Measurements from ENCODE around the gene ASB15.

ASB15 gene

DNA sequence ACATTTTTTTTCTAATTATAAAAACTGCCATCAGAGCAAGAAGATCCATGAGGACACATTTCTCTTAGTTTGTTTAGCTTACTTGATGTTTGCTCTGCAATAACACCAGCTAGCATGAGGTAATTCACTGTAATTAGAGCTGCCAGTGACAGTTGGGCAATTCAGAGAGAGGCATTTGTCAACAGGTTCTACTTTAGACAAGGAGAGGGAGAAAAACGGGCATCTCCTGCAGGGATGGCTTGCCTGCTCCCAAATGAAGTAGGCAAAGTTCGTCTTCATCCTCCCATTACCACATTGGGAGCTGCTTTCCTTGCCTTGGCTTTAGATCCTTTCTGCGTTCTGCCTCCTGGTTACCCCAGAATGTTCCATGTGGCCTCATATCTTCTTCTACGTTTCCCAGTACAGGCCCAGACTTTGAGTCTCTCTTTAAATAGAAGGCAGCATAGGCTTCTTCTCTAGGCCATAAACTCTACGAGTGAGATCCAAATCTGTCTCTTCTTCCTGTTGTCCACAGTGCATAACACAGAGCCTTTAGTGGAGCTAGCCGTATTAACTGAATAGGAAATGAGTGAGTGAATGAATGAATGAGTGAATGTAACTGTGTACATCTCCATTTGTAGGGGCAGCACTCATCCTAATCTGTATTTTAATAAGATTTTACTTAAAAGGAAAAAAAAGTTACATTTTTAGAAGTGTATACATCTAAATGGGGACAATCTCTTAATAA is 21.2 kb downstream of the ASB15 start:
- H3K4me3 ChIP-seq (ENCODE audit: low read depth, low read length), result no peak overlapping the region
- H3K27me3 ChIP-seq (ENCODE audit: insufficient read depth, low read depth, severe bottlenecking), result no peaks in the 10 kb centered on the region
- H3K9me3 ChIP-seq (ENCODE audit: severe bottlenecking), result no peaks in the 10 kb centered on the region
- TF ChIP-seq, protein P1, sequence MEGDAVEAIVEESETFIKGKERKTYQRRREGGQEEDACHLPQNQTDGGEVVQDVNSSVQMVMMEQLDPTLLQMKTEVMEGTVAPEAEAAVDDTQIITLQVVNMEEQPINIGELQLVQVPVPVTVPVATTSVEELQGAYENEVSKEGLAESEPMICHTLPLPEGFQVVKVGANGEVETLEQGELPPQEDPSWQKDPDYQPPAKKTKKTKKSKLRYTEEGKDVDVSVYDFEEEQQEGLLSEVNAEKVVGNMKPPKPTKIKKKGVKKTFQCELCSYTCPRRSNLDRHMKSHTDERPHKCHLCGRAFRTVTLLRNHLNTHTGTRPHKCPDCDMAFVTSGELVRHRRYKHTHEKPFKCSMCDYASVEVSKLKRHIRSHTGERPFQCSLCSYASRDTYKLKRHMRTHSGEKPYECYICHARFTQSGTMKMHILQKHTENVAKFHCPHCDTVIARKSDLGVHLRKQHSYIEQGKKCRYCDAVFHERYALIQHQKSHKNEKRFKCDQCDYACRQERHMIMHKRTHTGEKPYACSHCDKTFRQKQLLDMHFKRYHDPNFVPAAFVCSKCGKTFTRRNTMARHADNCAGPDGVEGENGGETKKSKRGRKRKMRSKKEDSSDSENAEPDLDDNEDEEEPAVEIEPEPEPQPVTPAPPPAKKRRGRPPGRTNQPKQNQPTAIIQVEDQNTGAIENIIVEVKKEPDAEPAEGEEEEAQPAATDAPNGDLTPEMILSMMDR (IDR thresholded peaks at IDR 0.05; ENCODE audit: low read depth, low read length), result no peak
- H3K36me3 ChIP-seq, result no peaks in the 10 kb centered on the region
- DNase-seq, result no peak
- H3K27ac ChIP-seq, result no peak overlapping the region

- DNase-seq, result peak; percentile 15
- H3K4me3 ChIP-seq (ENCODE audit: low read depth, low read length), result no peak overlapping the region
- no peaks in the 10 kb centered on the region for H3K9me3 ChIP-seq (ENCODE audit: severe bottlenecking)
- TF ChIP-seq, protein P1 (IDR thresholded peaks at IDR 0.05; ENCODE audit: low read depth, low read length), result peak; percentile 35; the same call in 1 of the 2 replicates
- H3K27me3 ChIP-seq (ENCODE audit: insufficient read depth, low read depth, severe bottlenecking), result no peaks in the 10 kb centered on the region
- H3K27ac ChIP-seq, result no peak overlapping the region
- no peaks in the 10 kb centered on the region for H3K36me3 ChIP-seq
Observed at GRCh38 chr7:123624527-123625183, 23.0 kb downstream of the ASB15 start.

GRCh38 chr7:123625254-123625653 is 23.6 kb downstream of the ASB15 start:
- H3K4me3 ChIP-seq (ENCODE audit: low read depth, low read length), result no peak overlapping the region
- no peaks in the 10 kb centered on the region for H3K36me3 ChIP-seq
- H3K27ac ChIP-seq, result no peak overlapping the region
- no peaks in the 10 kb centered on the region for H3K9me3 ChIP-seq (ENCODE audit: severe bottlenecking)
- no peak for DNase-seq
- no peaks in the 10 kb centered on the region for H3K27me3 ChIP-seq (ENCODE audit: insufficient read depth, low read depth, severe bottlenecking)
- TF ChIP-seq, protein P1 (IDR thresholded peaks at IDR 0.05; ENCODE audit: low read depth, low read length), result no peak

DNA sequence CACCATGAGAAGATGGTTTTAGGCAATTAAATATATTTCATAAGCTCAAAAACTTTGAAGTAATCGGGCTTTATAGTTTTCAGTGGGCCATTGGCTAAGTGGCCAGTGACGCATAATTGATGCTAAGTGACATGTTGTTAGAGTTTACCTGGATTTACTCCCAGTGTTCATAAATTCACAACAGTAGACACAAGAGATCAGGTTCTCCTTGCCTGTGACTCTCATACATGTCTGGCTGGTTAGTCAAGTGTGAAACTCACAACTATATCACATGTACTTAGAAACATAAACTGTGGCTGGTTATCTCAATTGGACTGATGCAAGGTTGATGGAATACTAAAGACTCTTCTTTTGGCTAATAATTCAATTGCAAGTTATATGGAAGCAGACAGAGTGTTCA is 26.2 kb downstream of the ASB15 start:
- no peaks in the 10 kb centered on the region for H3K36me3 ChIP-seq
- no peak overlapping the region for H3K4me3 ChIP-seq (ENCODE audit: low read depth, low read length)
- H3K27ac ChIP-seq, result no peak overlapping the region
- H3K9me3 ChIP-seq (ENCODE audit: severe bottlenecking), result no peaks in the 10 kb centered on the region
- DNase-seq, result no peak
- H3K27me3 ChIP-seq (ENCODE audit: insufficient read depth, low read depth, severe bottlenecking), result no peaks in the 10 kb centered on the region
- TF ChIP-seq, protein P1 (IDR thresholded peaks at IDR 0.05; ENCODE audit: low read depth, low read length), result no peak

- Histone ChIP-seq H3K27ac (no peak overlapping the region), H3K36me3 (no peaks in the 10 kb centered on the region), H3K4me3 (ENCODE audit: low read depth, low read length) (no peak overlapping the region), H3K9me3 (ENCODE audit: severe bottlenecking) (no peaks in the 10 kb centered on the region), H3K27me3 (ENCODE audit: insufficient read depth, low read depth, severe bottlenecking) (no peaks in the 10 kb centered on the region)
- DNase-seq, result no peak
- TF ChIP-seq, protein P1 (IDR thresholded peaks at IDR 0.05; ENCODE audit: low read depth, low read length), result no peak
Observed at GRCh38 chr7:123628829-123629228, 27.2 kb downstream of the ASB15 start.

All from WERI-Rb-1 (cell line).